OCI-LY7 (cell line): Measurements from ENCODE around the gene SIX1. TPM values are rescaled to one million over a fixed set of nuclear protein-coding genes. Genes with fewer than 3 reads are reported as not detected.
A peak's percentile ranks its signal among the peaks of the same experiment; 100 is the strongest.

ENCODE experiments used
- BruUV-seq: library from RNA; stranded (reverse); fragments of 400-500 nt; replicated peaks from 2 replicates; lab custom pipeline; 2021; lab: Mats Ljungman, UMichigan
- CTCF ChIA-PET: fragments of 300-600 bp; sonication (Branson Sonifier 250); formaldehyde crosslinking; loops from one replicate; lab custom pipeline; 2022; ENCODE audit warnings: antibody characterized with exemption; ENCODE audit not compliant: unreplicated experiment; lab: Charles Lee
- POLR2A ChIA-PET: fragments of 300-600 bp; sonication (Branson Sonifier 250); formaldehyde crosslinking; loops from one replicate; lab custom pipeline; 2022; ENCODE audit warnings: antibody characterized with exemption; lab: Charles Lee
- DNase-seq: peaks from one replicate; pipeline ENCODE4 v3.0.0-alpha.2; 2015; ENCODE audit warnings: low spot score
- H2AFZ ChIP-seq: fragments of 200-600 bp; sonication (generic), shearing (Covaris generic); 2 replicates; pipeline ENCODE4 v1.6.1; 2014; ENCODE audit warnings: mild to moderate bottlenecking, antibody characterized with exemption, low read length, moderate library complexity
- H3K27ac ChIP-seq: fragments of 200-600 bp; sonication (generic); 2 replicates; pipeline ENCODE4 v1.5.1; 2014; ENCODE audit warnings: mixed run types, low read depth, mild to moderate bottlenecking, moderate library complexity, low read length, inconsistent platforms; ENCODE audit not compliant: poor library complexity, severe bottlenecking
- H3K36me3 ChIP-seq: fragments of 200-600 bp; sonication (generic); 2 replicates; pipeline ENCODE4 v1.6.1; 2014; ENCODE audit warnings: mild to moderate bottlenecking, antibody characterized with exemption, low read length, moderate library complexity, mixed read lengths; ENCODE audit not compliant: insufficient read depth
- H3K4me1 ChIP-seq: fragments of 200-600 bp; sonication (generic); 2 replicates; pipeline ENCODE4 v1.5.1; 2014; ENCODE audit warnings: mild to moderate bottlenecking, low read length; ENCODE audit not compliant: insufficient read depth, poor library complexity, severe bottlenecking
- H3K4me2 ChIP-seq: fragments of 200-600 bp; sonication (generic); 2 replicates; pipeline ENCODE4 v1.6.1; 2014; ENCODE audit warnings: mild to moderate bottlenecking, low read length
- H3K4me3 ChIP-seq: fragments of 200-600 bp; sonication (generic); 2 replicates; pipeline ENCODE4 v1.5.1; 2014; ENCODE audit warnings: mild to moderate bottlenecking, low read depth, low read length; ENCODE audit not compliant: poor library complexity, severe bottlenecking
- H3K79me2 ChIP-seq: fragments of 200-600 bp; sonication (generic); 2 replicates; pipeline ENCODE4 v1.6.1; 2016; ENCODE audit warnings: low read depth, mild to moderate bottlenecking, low read length, moderate library complexity, mixed read lengths; ENCODE audit not compliant: insufficient read depth
- H3K9me2 ChIP-seq: fragments of 200-600 bp; sonication (generic); 2 replicates; pipeline ENCODE4 v1.6.1; 2016; ENCODE audit warnings: mild to moderate bottlenecking, low read length, mixed read lengths; ENCODE audit not compliant: insufficient read depth
- H3K9me3 ChIP-seq: fragments of 200-600 bp; sonication (generic); 2 replicates; pipeline ENCODE4 v1.6.1; 2014; ENCODE audit warnings: mild to moderate bottlenecking, mixed run types, low read length, mixed read lengths
- H4K20me1 ChIP-seq: fragments of 200-600 bp; sonication (generic); 2 replicates; pipeline ENCODE4 v1.6.1; 2014; ENCODE audit warnings: mild to moderate bottlenecking, antibody characterized with exemption, low read length, moderate library complexity, mixed read lengths; ENCODE audit not compliant: insufficient read depth
- CTCF ChIP-seq: fragments of 200-600 bp; sonication (generic); conservative IDR thresholded peaks from 2 replicates; pipeline ENCODE4 v1.5.1; 2014; ENCODE audit warnings: mild to moderate bottlenecking, antibody characterized with exemption, low read length, moderate library complexity, mixed read lengths
- EZH2phosphoT487 ChIP-seq: fragments of 200-600 bp; sonication (generic); IDR thresholded peaks from 2 replicates; pipeline ENCODE4 v1.6.1; 2018; ENCODE audit warnings: low read depth, borderline replicate concordance, mild to moderate bottlenecking, mixed run types, antibody characterized with exemption, low read length, moderate library complexity, mixed read lengths
- intact Hi-C: fragments of 100-400 bp; cut with micrococcal nuclease; formaldehyde crosslinking; loops from one replicate; pipeline ENCODE4 v1.10.0; 2022; ENCODE audit not compliant: unreplicated experiment
- total RNA-seq, 2 experiments: library from RNA; depleted of rRNA in 1 of 2; stranded (reverse); fragments of >200 nt in 1 of 2; shearing (Covaris generic) in 1 of 2; gene quantifications; 2 replicates each; pipeline ENCODE4 v1.2.3, GENCODE V29; 2014 to 2022

Gene SIX1
- total RNA-seq, 2 experiments from 2014 or later = 0.35 to 2.9 TPM

- ChIA-PET CTCF (no interaction called here), POLR2A (interaction anchor here (0.6 to 0.9 kb wide), 9 partner anchors 9 to 386 kb away, joined by 3 to 6 read pairs (median 3); no protein-coding TSS in a partner anchor)
- no TSS peak for BruUV-seq
- no peak for DNase-seq
- no peaks in the 10 kb centered on the region for H3K36me3 ChIP-seq
- intact Hi-C loops = no loop called here
- no peaks in the 10 kb centered on the region for H4K20me1 ChIP-seq
- H3K27ac ChIP-seq = no peak overlapping the region
- peak overlapping the region; percentile 16; the same call in 1 of the 2 replicates for H2AFZ ChIP-seq
- no peak overlapping the region for H3K4me3 ChIP-seq
- no peak overlapping the region for H3K4me2 ChIP-seq
- TF ChIP-seq EZH2phosphoT487 (no peak), CTCF (no peak)
- H3K9me2 ChIP-seq = no peaks in the 10 kb centered on the region
- no peaks in the 10 kb centered on the region for H3K79me2 ChIP-seq
- no peaks in the 10 kb centered on the region for H3K4me1 ChIP-seq
- no peaks in the 10 kb centered on the region for H3K9me3 ChIP-seq
Measured at GRCh38 chr14:60646226-60646818, 3.0 kb downstream of the SIX1 start.

- H3K4me1 ChIP-seq = no peaks in the 10 kb centered on the region
- no peaks in the 10 kb centered on the region for H3K9me2 ChIP-seq
- CTCF ChIA-PET = no interaction called here
- H3K27ac ChIP-seq = no peak overlapping the region
- H3K4me3 ChIP-seq = no peak overlapping the region
- TF ChIP-seq EZH2phosphoT487 (no peak), CTCF (no peak)
- H3K79me2 ChIP-seq = no peaks in the 10 kb centered on the region
- DNase-seq = no peak
- BruUV-seq = no TSS peak
- H2AFZ ChIP-seq = peak overlapping the region; percentile 16; the same call in 1 of the 2 replicates
- H3K4me2 ChIP-seq = no peak overlapping the region
- no peaks in the 10 kb centered on the region for H3K9me3 ChIP-seq
- POLR2A ChIA-PET = interaction anchor here (1.2 to 1.5 kb wide), 3 partner anchors 10 to 12 kb away, joined by 3 to 5 read pairs (median 4); no protein-coding TSS in a partner anchor
- no peaks in the 10 kb centered on the region for H3K36me3 ChIP-seq
- H4K20me1 ChIP-seq = no peaks in the 10 kb centered on the region
- intact Hi-C loops = no loop called here
Measured at GRCh38 chr14:60645126-60645741, 4.0 kb downstream of the SIX1 start.

GRCh38 chr14:60644666-60645065 lies 4.6 kb downstream of the SIX1 start:
- POLR2A ChIA-PET = interaction anchor here (1.2 to 1.5 kb wide), 3 partner anchors 9 to 12 kb away, joined by 3 to 5 read pairs (median 4); no protein-coding TSS in a partner anchor
- no peaks in the 10 kb centered on the region for H3K9me3 ChIP-seq
- intact Hi-C loops = no loop called here

More at GRCh38 chr14:60644666-60645065, 4.6 kb downstream of the SIX1 start:
- CTCF ChIA-PET = no interaction called here
- no peaks in the 10 kb centered on the region for H3K36me3 ChIP-seq
- no peak for DNase-seq
- TF ChIP-seq EZH2phosphoT487 (no peak), CTCF (no peak)
- H4K20me1 ChIP-seq = no peaks in the 10 kb centered on the region
- BruUV-seq = no TSS peak
- no peak overlapping the region for H3K4me2 ChIP-seq
- H3K4me1 ChIP-seq = no peaks in the 10 kb centered on the region
- no peaks in the 10 kb centered on the region for H3K9me2 ChIP-seq
- H3K27ac ChIP-seq = no peak overlapping the region
- no peak overlapping the region for H3K4me3 ChIP-seq
- no peaks in the 10 kb centered on the region for H3K79me2 ChIP-seq
- H2AFZ ChIP-seq = no peak overlapping the region
